HepG2 (cell line): Measurements from ENCODE around the gene PYCR2. TPM values are rescaled to one million over a fixed set of nuclear protein-coding genes. Genes with fewer than 3 reads are reported as not detected.

Source experiments
- GPN1 ChIP-seq: sonication (generic); formaldehyde crosslinking; IDR thresholded peaks from 2 replicates; pipeline ENCODE4 v1.5.1; 2020; ENCODE audit warnings: missing genetic modification reagents, borderline replicate concordance
- PHF8 ChIP-seq: sonication (generic); formaldehyde crosslinking; IDR thresholded peaks from 2 replicates; pipeline ENCODE4 v1.5.0; 2020; ENCODE audit warnings: missing genetic modification reagents
- POLR2AphosphoS2 ChIP-seq: IDR thresholded peaks from 2 replicates; pipeline ENCODE4 v1.6.1; 2011; ENCODE audit warnings: low read depth, low read length, improper control_type of control experiment
- RBM22 ChIP-seq: fragments of 200-400 bp; formaldehyde crosslinking; optimal IDR thresholded peaks from 2 replicates; pipeline ENCODE3; 2017; ENCODE audit warnings: mild to moderate bottlenecking, low read length, moderate library complexity
- TFDP1 ChIP-seq: IDR thresholded peaks from 2 replicates; pipeline ENCODE4 v1.6.1; 2016; ENCODE audit warnings: missing compliant biosample characterization, missing genetic modification reagents, borderline replicate concordance
- ZBTB20 ChIP-seq: sonication (generic); formaldehyde crosslinking; IDR thresholded peaks from 2 replicates; pipeline ENCODE4 v1.8.1; 2023; ENCODE audit warnings: missing genetic modification reagents, low read depth, mild to moderate bottlenecking, borderline replicate concordance
- ZFP36L2 ChIP-seq: sonication (generic); formaldehyde crosslinking; IDR thresholded peaks from 2 replicates; pipeline ENCODE4 v1.4.0; 2020; ENCODE audit warnings: missing genetic modification reagents
- ZGPAT ChIP-seq: IDR thresholded peaks from 2 replicates; pipeline ENCODE4 v1.6.1; 2016; ENCODE audit warnings: mild to moderate bottlenecking
- ZNF513 ChIP-seq: sonication (generic); formaldehyde crosslinking; conservative IDR thresholded peaks from 2 replicates; pipeline ENCODE4 v1.5.0; 2020; ENCODE audit warnings: missing genetic modification reagents
- ZNF710 ChIP-seq: sonication (generic); formaldehyde crosslinking; IDR thresholded peaks from 2 replicates; pipeline ENCODE4 v1.5.0; 2020; ENCODE audit warnings: mild to moderate bottlenecking, missing genetic modification reagents, borderline replicate concordance
- ZNF776 ChIP-seq: sonication (generic); formaldehyde crosslinking; IDR thresholded peaks from 2 replicates; pipeline ENCODE4 v1.4.0; 2020; ENCODE audit warnings: mild to moderate bottlenecking, missing genetic modification reagents
- polyA plus RNA-seq, 8 experiments: library from polyadenylated mRNA; depleted of rRNA in 3 of 8; stranded (reverse) in 7 of 8; unstranded in 1 of 8; fragments of >200 nt; fragmentation: Illumina TruSeq in 4 of 8; extraction: Trizol in 4 of 8; gene quantifications; 2 replicates each; pipeline versions ENCODE4 v1.2.1 to v1.2.3, GENCODE V29; 2011 to 2016; ENCODE audit warnings: low read depth in 4 of 8, missing spikeins in 1 of 8, mixed read lengths in 1 of 8; ENCODE audit not compliant: insufficient read depth in 1 of 8
- total RNA-seq, 5 experiments: library from RNA; depleted of rRNA; stranded (reverse); fragments of >200 nt; fragmentation: Illumina TruSeq; extraction: Trizol; gene quantifications; 2 replicates each; pipeline ENCODE4 v1.2.3, GENCODE V29; 2016; ENCODE audit warnings: low read depth in 1 of 5
- TF ChIP-seq, protein P1 (sequence below): sonication (generic); formaldehyde crosslinking; IDR thresholded peaks from 2 replicates; pipeline ENCODE4 v1.4.0; 2020; ENCODE audit warnings: missing genetic modification reagents
- TF ChIP-seq, protein P2 (sequence below): sonication (generic); formaldehyde crosslinking; IDR thresholded peaks from 2 replicates; pipeline ENCODE4 v1.4.0; 2020; ENCODE audit warnings: mild to moderate bottlenecking, missing genetic modification reagents, borderline replicate concordance

PYCR2 gene
- total and polyA plus RNA-seq, 2 of the 13 experiments (the other 11 are each of a cell fraction or from before 2014, with no cell fraction given), result 47.2 to 47.8 TPM

- TF ChIP-seq TFDP1 (CRISPR knock-in tag) (no peak), ZNF776 (CRISPR knock-in tag) (peak; percentile 86), ZBTB20 (0 out of 2 replicates have a peak, but pooled peaks have one; percentile 16), RBM22 (no peak), ZGPAT (CRISPR knock-in tag) (peak; percentile 46; the same call in 1 of the 2 replicates), PHF8 (peak; percentile 91), ZNF513 (CRISPR knock-in tag) (no peak; the same call in 1 of the 2 replicates), POLR2AphosphoS2 (no peak), ZFP36L2 (CRISPR knock-in tag) (no peak), GPN1 (CRISPR knock-in tag) (no peak), ZNF710 (CRISPR knock-in tag) (peak; percentile 64; the same call in 1 of the 2 replicates)
- TF ChIP-seq, protein P1, sequence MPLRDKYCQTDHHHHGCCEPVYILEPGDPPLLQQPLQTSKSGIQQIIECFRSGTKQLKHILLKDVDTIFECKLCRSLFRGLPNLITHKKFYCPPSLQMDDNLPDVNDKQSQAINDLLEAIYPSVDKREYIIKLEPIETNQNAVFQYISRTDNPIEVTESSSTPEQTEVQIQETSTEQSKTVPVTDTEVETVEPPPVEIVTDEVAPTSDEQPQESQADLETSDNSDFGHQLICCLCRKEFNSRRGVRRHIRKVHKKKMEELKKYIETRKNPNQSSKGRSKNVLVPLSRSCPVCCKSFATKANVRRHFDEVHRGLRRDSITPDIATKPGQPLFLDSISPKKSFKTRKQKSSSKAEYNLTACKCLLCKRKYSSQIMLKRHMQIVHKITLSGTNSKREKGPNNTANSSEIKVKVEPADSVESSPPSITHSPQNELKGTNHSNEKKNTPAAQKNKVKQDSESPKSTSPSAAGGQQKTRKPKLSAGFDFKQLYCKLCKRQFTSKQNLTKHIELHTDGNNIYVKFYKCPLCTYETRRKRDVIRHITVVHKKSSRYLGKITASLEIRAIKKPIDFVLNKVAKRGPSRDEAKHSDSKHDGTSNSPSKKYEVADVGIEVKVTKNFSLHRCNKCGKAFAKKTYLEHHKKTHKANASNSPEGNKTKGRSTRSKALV (CRISPR knock-in tag), result peak; percentile 86
- TF ChIP-seq, protein P2, sequence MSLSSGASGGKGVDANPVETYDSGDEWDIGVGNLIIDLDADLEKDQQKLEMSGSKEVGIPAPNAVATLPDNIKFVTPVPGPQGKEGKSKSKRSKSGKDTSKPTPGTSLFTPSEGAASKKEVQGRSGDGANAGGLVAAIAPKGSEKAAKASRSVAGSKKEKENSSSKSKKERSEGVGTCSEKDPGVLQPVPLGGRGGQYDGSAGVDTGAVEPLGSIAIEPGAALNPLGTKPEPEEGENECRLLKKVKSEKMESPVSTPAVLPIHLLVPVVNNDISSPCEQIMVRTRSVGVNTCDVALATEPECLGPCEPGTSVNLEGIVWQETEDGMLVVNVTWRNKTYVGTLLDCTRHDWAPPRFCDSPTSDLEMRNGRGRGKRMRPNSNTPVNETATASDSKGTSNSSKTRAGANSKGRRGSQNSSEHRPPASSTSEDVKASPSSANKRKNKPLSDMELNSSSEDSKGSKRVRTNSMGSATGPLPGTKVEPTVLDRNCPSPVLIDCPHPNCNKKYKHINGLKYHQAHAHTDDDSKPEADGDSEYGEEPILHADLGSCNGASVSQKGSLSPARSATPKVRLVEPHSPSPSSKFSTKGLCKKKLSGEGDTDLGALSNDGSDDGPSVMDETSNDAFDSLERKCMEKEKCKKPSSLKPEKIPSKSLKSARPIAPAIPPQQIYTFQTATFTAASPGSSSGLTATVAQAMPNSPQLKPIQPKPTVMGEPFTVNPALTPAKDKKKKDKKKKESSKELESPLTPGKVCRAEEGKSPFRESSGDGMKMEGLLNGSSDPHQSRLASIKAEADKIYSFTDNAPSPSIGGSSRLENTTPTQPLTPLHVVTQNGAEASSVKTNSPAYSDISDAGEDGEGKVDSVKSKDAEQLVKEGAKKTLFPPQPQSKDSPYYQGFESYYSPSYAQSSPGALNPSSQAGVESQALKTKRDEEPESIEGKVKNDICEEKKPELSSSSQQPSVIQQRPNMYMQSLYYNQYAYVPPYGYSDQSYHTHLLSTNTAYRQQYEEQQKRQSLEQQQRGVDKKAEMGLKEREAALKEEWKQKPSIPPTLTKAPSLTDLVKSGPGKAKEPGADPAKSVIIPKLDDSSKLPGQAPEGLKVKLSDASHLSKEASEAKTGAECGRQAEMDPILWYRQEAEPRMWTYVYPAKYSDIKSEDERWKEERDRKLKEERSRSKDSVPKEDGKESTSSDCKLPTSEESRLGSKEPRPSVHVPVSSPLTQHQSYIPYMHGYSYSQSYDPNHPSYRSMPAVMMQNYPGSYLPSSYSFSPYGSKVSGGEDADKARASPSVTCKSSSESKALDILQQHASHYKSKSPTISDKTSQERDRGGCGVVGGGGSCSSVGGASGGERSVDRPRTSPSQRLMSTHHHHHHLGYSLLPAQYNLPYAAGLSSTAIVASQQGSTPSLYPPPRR, result 0 out of 2 replicates have a peak, but pooled peaks have one; percentile 21
These were observed 41.9 kb downstream of the PYCR2 start, which contains the start of gene TMEM63A (continued) for GRCh38 chr1:225881959-225882693.
